GM12865 (cell line): Measurements from ENCODE around the gene RPL41.
A peak's percentile ranks its signal among the peaks of the same experiment; 100 is the strongest.

Experiments used
- DNase-seq: peaks from one replicate; pipeline ENCODE4 v3.0.0; 2010; ENCODE audit warnings: low read depth
- H3K4me3 ChIP-seq: 2 replicates; pipeline ENCODE4 v1.5.1; 2011; ENCODE audit warnings: mild to moderate bottlenecking, low read depth, low read length, control low read depth
- CTCF ChIP-seq: IDR thresholded peaks from 2 replicates; pipeline ENCODE4 v1.5.1; 2011; ENCODE audit warnings: low read length, control low read depth, low read depth, inconsistent platforms; ENCODE audit not compliant: insufficient read depth; ENCODE audit errors: missing control alignments

RPL41 gene

GRCh38 chr12:56102683-56103065 is 13.8 kb upstream of the RPL41 start:
- no peak overlapping the region for H3K4me3 ChIP-seq
- no peak for TF ChIP-seq CTCF

GRCh38 chr12:56103066-56103711 is 13.2 kb upstream of the RPL41 start:
- no peak for TF ChIP-seq CTCF
- no peak for DNase-seq
- H3K4me3 ChIP-seq, result peak overlapping the region; percentile 74

More at GRCh38 chr12:56102683-56103065, 13.8 kb upstream of the RPL41 start:
- no peak for DNase-seq

GRCh38 chr12:56103823-56104108 is 12.7 kb upstream of the RPL41 start:
- H3K4me3 ChIP-seq, result peak overlapping the region; percentile 74
- DNase-seq, result no peak
- TF ChIP-seq CTCF, result no peak

GRCh38 chr12:56104109-56104814 is 12.2 kb upstream of the RPL41 start, which contains the start of gene PA2G4:
Gene PA2G4 (plus strand): TSS chr12:56104559. CDS start chr12:56104738, 179 bp downstream.
- peak within 1 kb of the TSS; percentile 74 for H3K4me3 ChIP-seq
- no peak for TF ChIP-seq CTCF

GRCh38 chr12:56104815-56105608 is 11.4 kb upstream of the RPL41 start:
- H3K4me3 ChIP-seq, result peak overlapping the region; percentile 74
- TF ChIP-seq CTCF, result no peak
- peak; percentile 46 for DNase-seq

More at GRCh38 chr12:56104109-56104814, 12.2 kb upstream of the RPL41 start, which contains the start of gene PA2G4:
- DNase-seq, result peak; percentile 99

- peak overlapping the region; percentile 74 for H3K4me3 ChIP-seq
- no peak for TF ChIP-seq CTCF
- DNase-seq, result no peak
Measured at GRCh38 chr12:56105609-56105902, 10.9 kb upstream of the RPL41 start.

GRCh38 chr12:56107242-56107641 is 9.2 kb upstream of the RPL41 start:
- TF ChIP-seq CTCF, result no peak
- H3K4me3 ChIP-seq, result no peak overlapping the region
- no peak for DNase-seq
